ENCODE results near the gene MPDZ. TPM values are rescaled to one million over a fixed set of nuclear protein-coding genes. Genes with fewer than 3 reads are reported as not detected.

Gene MPDZ
- total RNA-seq, 1 experiment from 2014 or later, result 15.3 TPM

- no peaks in the 10 kb centered on the region for H3F3A ChIP-seq (ENCODE audit: insufficient read depth, low read depth)
- ChIA-PET CTCF (no interaction called here), POLR2A (ENCODE audit: unreplicated experiment) (no interaction called here)
- no peak for TF ChIP-seq CTCF (conservative IDR thresholded peaks at IDR 0.05)
- H3K4me3 ChIP-seq, result no peak overlapping the region
- no peaks in the 10 kb centered on the region for H3K79me2 ChIP-seq (ENCODE audit: low read depth)
- intact Hi-C loops (cut with micrococcal nuclease; ENCODE audit: unreplicated experiment), result no loop called here
- H3K9me2 ChIP-seq (ENCODE audit: insufficient read depth), result no peaks in the 10 kb centered on the region
- H2AFZ ChIP-seq, result no peak overlapping the region
- H3K36me3 ChIP-seq (ENCODE audit: low read depth), result no peaks in the 10 kb centered on the region
- no peaks in the 10 kb centered on the region for H3K4me1 ChIP-seq (replicated peaks; ENCODE audit: insufficient read depth)
- DNase-seq, result no peak
- no peaks in the 10 kb centered on the region for H3K27me3 ChIP-seq (ENCODE audit: insufficient read depth, low read depth)
- no peak overlapping the region for H3K4me2 ChIP-seq
- no peak overlapping the region for H3K27ac ChIP-seq
- BruUV-seq (replicated peaks), result no TSS peak
- no peaks in the 10 kb centered on the region for H3K9me3 ChIP-seq (ENCODE audit: insufficient read depth, low read depth)
- no peaks in the 10 kb centered on the region for H4K20me1 ChIP-seq (ENCODE audit: insufficient read depth)
Measured at GRCh38 chr9:13113216-13113615, 166.3 kb downstream of the MPDZ start.

- Histone ChIP-seq H3K36me3 (ENCODE audit: low read depth) (no peaks in the 10 kb centered on the region), H3K9me2 (ENCODE audit: insufficient read depth) (no peaks in the 10 kb centered on the region), H3K4me1 (replicated peaks; ENCODE audit: insufficient read depth) (no peaks in the 10 kb centered on the region), H3K27ac (no peak overlapping the region), H3K27me3 (ENCODE audit: insufficient read depth, low read depth) (no peaks in the 10 kb centered on the region), H4K20me1 (ENCODE audit: insufficient read depth) (no peaks in the 10 kb centered on the region), H3K4me2 (no peak overlapping the region), H3F3A (ENCODE audit: insufficient read depth, low read depth) (no peaks in the 10 kb centered on the region), H3K4me3 (no peak overlapping the region), H3K79me2 (ENCODE audit: low read depth) (no peaks in the 10 kb centered on the region), H2AFZ (no peak overlapping the region), H3K9me3 (ENCODE audit: insufficient read depth, low read depth) (no peaks in the 10 kb centered on the region)
- CTCF ChIA-PET, result no interaction called here
- BruUV-seq (replicated peaks), result no TSS peak
- TF ChIP-seq CTCF (conservative IDR thresholded peaks at IDR 0.05), result no peak
- no peak for TF ChIP-seq EZH2 (IDR thresholded peaks at IDR 0.05; ENCODE audit: low read depth)
- POLR2A ChIA-PET (ENCODE audit: unreplicated experiment), result no interaction called here
- no peak for DNase-seq
- intact Hi-C loops (cut with micrococcal nuclease; ENCODE audit: unreplicated experiment), result no loop called here
Measured at GRCh38 chr9:13111778-13112177, 167.7 kb downstream of the MPDZ start.

- H3K9me2 ChIP-seq (ENCODE audit: insufficient read depth), result no peaks in the 10 kb centered on the region
- H3K4me1 ChIP-seq (replicated peaks; ENCODE audit: insufficient read depth), result no peaks in the 10 kb centered on the region
- no peak overlapping the region for H2AFZ ChIP-seq
- H3K4me2 ChIP-seq, result no peak overlapping the region
- CTCF ChIA-PET, result no interaction called here
- no peaks in the 10 kb centered on the region for H3K36me3 ChIP-seq (ENCODE audit: low read depth)
- no peak overlapping the region for H3K27ac ChIP-seq
- DNase-seq, result no peak
- H3K79me2 ChIP-seq (ENCODE audit: low read depth), result no peaks in the 10 kb centered on the region
- H3F3A ChIP-seq (ENCODE audit: insufficient read depth, low read depth), result no peaks in the 10 kb centered on the region
- POLR2A ChIA-PET (ENCODE audit: unreplicated experiment), result no interaction called here
- no peaks in the 10 kb centered on the region for H3K9me3 ChIP-seq (ENCODE audit: insufficient read depth, low read depth)
- no peak overlapping the region for H3K4me3 ChIP-seq
- no peaks in the 10 kb centered on the region for H3K27me3 ChIP-seq (ENCODE audit: insufficient read depth, low read depth)
- no peaks in the 10 kb centered on the region for H4K20me1 ChIP-seq (ENCODE audit: insufficient read depth)
- BruUV-seq (replicated peaks), result no TSS peak
- intact Hi-C loops (cut with micrococcal nuclease; ENCODE audit: unreplicated experiment), result no loop called here
- TF ChIP-seq EZH2 (IDR thresholded peaks at IDR 0.05; ENCODE audit: low read depth) (no peak), CTCF (conservative IDR thresholded peaks at IDR 0.05) (no peak)
Measured at GRCh38 chr9:13110766-13111417, 168.6 kb downstream of the MPDZ start.
